Testis (tissue), 2 donors: ENCODE results near the gene BSCL2.

Source experiments
- CTCF ChIP-seq, 3 experiments: fragments of 450-650 bp in 2 of 3; fragments of 200-600 bp in 1 of 3; sonication (generic) in 1 of 3; IDR thresholded peaks; one replicate each; pipeline ENCODE4 v1.5.1; 2016 to 2019; ENCODE audit warnings: antibody characterized with exemption in 3 of 3, mild to moderate bottlenecking in 2 of 3, moderate library complexity in 1 of 3
- POLR2A ChIP-seq: fragments of 450-650 bp; IDR thresholded peaks from one replicate; pipeline ENCODE4 v1.6.1; 2017; ENCODE audit warnings: antibody characterized with exemption, mild to moderate bottlenecking, moderate library complexity

GRCh38 chr11:62644220-62644619, 63.0 kb downstream of the BSCL2 start:
- no peak for TF ChIP-seq CTCF (IDR thresholded peaks at IDR 0.05)
- no peak for TF ChIP-seq POLR2A
